Ishikawa (cell line): Measurements from ENCODE around the gene TOMM22.
A peak's percentile ranks its signal among the peaks of the same experiment; 100 is the strongest.

Source experiments
- CEBPB ChIP-seq: IDR thresholded peaks from 2 replicates; pipeline ENCODE4 v1.6.1; 2012
- CREB1 ChIP-seq: IDR thresholded peaks from 2 replicates; pipeline ENCODE4 v1.6.1; 2012; ENCODE audit warnings: low read depth
- EGR1 ChIP-seq: IDR thresholded peaks from 2 replicates; pipeline ENCODE4 v1.6.1; 2012
- EP300 ChIP-seq: IDR thresholded peaks from 2 replicates; pipeline ENCODE4 v1.6.1; 2012; ENCODE audit warnings: borderline replicate concordance
- FOXM1 ChIP-seq: IDR thresholded peaks from 2 replicates; pipeline ENCODE4 v1.6.1; 2012; ENCODE audit warnings: low read depth, borderline replicate concordance
- NFIC ChIP-seq: IDR thresholded peaks from 2 replicates; pipeline ENCODE4 v1.6.1; 2012
- RAD21 ChIP-seq: IDR thresholded peaks from 2 replicates; pipeline ENCODE4 v1.6.1; 2012; ENCODE audit warnings: low read depth
- REST ChIP-seq: IDR thresholded peaks from 2 replicates; pipeline ENCODE4 v1.6.1; 2012; ENCODE audit warnings: low read depth, mild to moderate bottlenecking
- TAF1 ChIP-seq: IDR thresholded peaks from 2 replicates; pipeline ENCODE4 v1.6.1; 2012; ENCODE audit warnings: low read depth, mild to moderate bottlenecking
- TCF12 ChIP-seq: IDR thresholded peaks from 2 replicates; pipeline ENCODE4 v1.6.1; 2012; ENCODE audit warnings: low read depth
- TEAD4 ChIP-seq: IDR thresholded peaks from 2 replicates; pipeline ENCODE4 v1.6.1; 2012
- USF1 ChIP-seq: IDR thresholded peaks from 2 replicates; pipeline ENCODE4 v1.6.1; 2012
- YY1 ChIP-seq: IDR thresholded peaks from 2 replicates; pipeline ENCODE4 v1.6.1; 2012; ENCODE audit warnings: low read depth
- ZBTB7A ChIP-seq: IDR thresholded peaks from 2 replicates; pipeline ENCODE4 v1.6.1; 2012; ENCODE audit warnings: low read depth
- TF ChIP-seq, protein P1 (sequence below): IDR thresholded peaks from 2 replicates; pipeline ENCODE4 v1.6.1; 2012

Gene TOMM22

GRCh38 chr22:38731703-38732161 lies 50.0 kb downstream of the TOMM22 start:
- TF ChIP-seq NFIC (no peak), YY1 (no peak), USF1 (no peak), FOXM1 (no peak), REST (no peak), TCF12 (no peak), CEBPB (no peak), CREB1 (no peak), ZBTB7A (no peak), TAF1 (no peak), EGR1 (no peak)
- TF ChIP-seq, protein P1, sequence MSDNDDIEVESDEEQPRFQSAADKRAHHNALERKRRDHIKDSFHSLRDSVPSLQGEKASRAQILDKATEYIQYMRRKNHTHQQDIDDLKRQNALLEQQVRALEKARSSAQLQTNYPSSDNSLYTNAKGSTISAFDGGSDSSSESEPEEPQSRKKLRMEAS: no peak

- no peak for TF ChIP-seq EP300
- TF ChIP-seq, protein P1: no peak
- TF ChIP-seq NFIC: no peak
- TF ChIP-seq TAF1: no peak
- TF ChIP-seq EGR1: no peak
- TF ChIP-seq USF1: no peak
- no peak for TF ChIP-seq FOXM1
- no peak for TF ChIP-seq YY1
- no peak for TF ChIP-seq REST
- no peak for TF ChIP-seq TCF12
Observed at GRCh38 chr22:38732251-38732815, 50.6 kb downstream of the TOMM22 start.

GRCh38 chr22:38733329-38733723 lies 51.6 kb downstream of the TOMM22 start:
- no peak for TF ChIP-seq EP300
- TF ChIP-seq RAD21: peak; percentile 40; the same call in 1 of the 2 replicates

DNA sequence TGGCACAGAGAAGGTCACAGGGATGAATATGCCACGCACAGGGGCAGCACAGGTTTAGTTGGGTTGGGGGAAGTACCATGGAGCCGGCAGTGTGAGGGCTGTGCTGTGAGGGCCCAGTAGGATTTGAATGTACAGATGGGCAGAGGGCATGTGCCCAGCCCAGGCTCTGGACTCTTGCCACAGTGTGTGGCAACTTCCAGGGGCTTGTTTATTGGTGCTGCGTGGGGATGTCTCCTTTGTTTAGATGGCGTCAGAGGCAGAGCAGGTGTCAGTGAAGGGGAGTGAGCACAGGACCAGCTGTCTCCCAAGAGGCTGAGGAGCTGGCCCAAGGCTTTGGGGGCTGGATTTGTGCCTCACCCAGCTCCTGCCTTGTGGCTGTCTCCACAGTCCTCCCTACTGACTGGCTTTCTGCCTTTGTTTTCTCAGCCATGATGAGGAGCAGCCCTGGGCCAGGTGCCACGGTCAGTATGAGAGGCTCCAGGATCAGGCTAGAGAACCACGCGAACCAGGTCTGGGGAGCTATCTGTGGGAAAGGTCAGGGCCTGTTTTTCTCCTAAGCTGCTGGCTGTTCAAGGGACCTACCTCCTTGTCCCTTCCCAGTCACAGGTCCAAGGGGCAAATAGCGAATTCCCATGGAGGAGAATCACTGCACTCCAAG lies 52.1 kb downstream of the TOMM22 start:
- TF ChIP-seq ZBTB7A (no peak), USF1 (no peak), EP300 (no peak), FOXM1 (no peak), YY1 (no peak), TCF12 (no peak), REST (no peak), RAD21 (no peak), CEBPB (no peak), TEAD4 (no peak), EGR1 (no peak), TAF1 (no peak), NFIC (no peak), CREB1 (no peak)
- TF ChIP-seq, protein P1: no peak
